Measurements from ENCODE around the gene BMP10.
A peak's percentile ranks its signal among the peaks of the same experiment; 100 is the strongest.

Gene BMP10

GRCh38 chr2:68832233-68832869 lies 38.8 kb downstream of the BMP10 start:
- no peak for TF ChIP-seq CTCF (conservative IDR thresholded peaks at IDR 0.05; ENCODE audit: low read length)
- no peak overlapping the region for H3K4me3 ChIP-seq (ENCODE audit: low read length)
- DNase-seq (ENCODE audit: low read depth), result peak; percentile 29

GRCh38 chr2:68831686-68832232 lies 39.4 kb downstream of the BMP10 start:
- H3K4me3 ChIP-seq (ENCODE audit: low read length), result no peak overlapping the region
- DNase-seq (ENCODE audit: low read depth), result peak; percentile 30
- TF ChIP-seq CTCF (conservative IDR thresholded peaks at IDR 0.05; ENCODE audit: low read length), result no peak

GRCh38 chr2:68829749-68830148 lies 41.4 kb downstream of the BMP10 start:
- no peak overlapping the region for H3K4me3 ChIP-seq (ENCODE audit: low read length)
- DNase-seq (ENCODE audit: low read depth), result no peak
- TF ChIP-seq CTCF (conservative IDR thresholded peaks at IDR 0.05; ENCODE audit: low read length), result no peak

GRCh38 chr2:68828887-68829708 lies 42.1 kb downstream of the BMP10 start:
- DNase-seq (ENCODE audit: low read depth), result peak; percentile 96
- TF ChIP-seq CTCF (conservative IDR thresholded peaks at IDR 0.05; ENCODE audit: low read length), result no peak
- no peak overlapping the region for H3K4me3 ChIP-seq (ENCODE audit: low read length)

- no peak for TF ChIP-seq CTCF (conservative IDR thresholded peaks at IDR 0.05; ENCODE audit: low read length)
- DNase-seq (ENCODE audit: low read depth), result no peak
Observed at GRCh38 chr2:68827666-68828065, 43.5 kb downstream of the BMP10 start.

GRCh38 chr2:68825866-68826265 lies 45.3 kb downstream of the BMP10 start:
- TF ChIP-seq CTCF (conservative IDR thresholded peaks at IDR 0.05; ENCODE audit: low read length), result no peak
- DNase-seq (ENCODE audit: low read depth), result no peak
- H3K4me3 ChIP-seq (ENCODE audit: low read length), result no peak overlapping the region

More at GRCh38 chr2:68827666-68828065, 43.5 kb downstream of the BMP10 start:
- no peak overlapping the region for H3K4me3 ChIP-seq (ENCODE audit: low read length)
